ENCODE measurements around the gene UNC79.

The UNC79 gene

DNA sequence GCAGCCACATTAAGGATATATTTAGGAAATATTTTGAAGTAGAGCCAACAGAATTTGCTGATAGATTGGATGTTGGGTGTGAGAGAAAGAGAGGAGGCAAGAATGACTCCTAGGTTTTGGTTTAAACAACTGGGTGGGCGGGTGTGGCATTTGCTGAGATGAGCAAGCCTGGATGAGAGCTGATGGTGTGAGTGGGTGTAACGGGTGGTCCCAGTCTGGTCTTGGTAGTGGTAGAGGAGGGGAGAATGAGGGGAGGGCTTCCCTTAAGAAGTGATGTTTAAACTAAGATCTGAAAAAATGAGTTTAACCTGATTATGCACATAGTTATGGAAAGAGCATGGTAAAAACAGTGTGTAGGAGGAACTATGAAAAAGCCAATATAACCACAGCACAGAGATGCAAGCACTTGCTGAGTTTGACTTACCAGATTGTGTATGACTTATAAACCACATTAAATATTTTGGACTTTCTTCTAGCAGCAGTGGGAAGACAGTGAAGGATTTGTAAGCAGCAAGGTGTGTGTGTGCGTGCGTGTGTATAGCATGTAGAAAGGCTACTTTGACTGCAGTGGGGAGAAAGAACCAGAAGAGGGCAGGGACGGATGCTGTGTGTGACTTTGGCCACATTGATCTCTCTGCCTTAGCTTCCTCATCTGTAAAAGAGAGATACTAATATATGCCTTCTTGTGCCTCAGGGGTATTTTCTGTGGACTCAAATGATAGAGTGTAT is 217.9 kb downstream of the UNC79 start:
- DNase-seq (ENCODE audit: insufficient read length, low spot score) (no peak), FAIRE-seq (peak; percentile 37)

DNA sequence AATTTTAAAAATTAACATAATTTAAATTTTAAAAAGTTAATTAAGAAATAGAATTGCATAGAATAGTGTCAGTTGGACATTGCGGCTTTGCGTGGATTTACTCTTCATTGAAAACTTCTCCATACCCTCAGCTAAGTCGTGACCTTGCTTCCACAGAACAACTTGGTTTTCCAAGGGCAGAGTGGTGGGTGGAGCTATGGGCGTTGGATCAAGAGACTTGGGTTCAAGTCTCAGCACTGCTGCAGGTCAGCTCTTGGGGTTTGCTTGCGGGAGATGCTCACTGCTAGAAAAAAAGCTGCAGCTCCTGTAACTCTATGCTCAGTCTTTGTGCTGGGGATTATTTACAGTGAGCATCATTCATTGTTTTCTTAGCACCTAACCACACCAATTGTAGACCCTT is 223.9 kb downstream of the UNC79 start:
- FAIRE-seq = no peak
- no peak for DNase-seq (ENCODE audit: insufficient read length, low spot score)

DNA sequence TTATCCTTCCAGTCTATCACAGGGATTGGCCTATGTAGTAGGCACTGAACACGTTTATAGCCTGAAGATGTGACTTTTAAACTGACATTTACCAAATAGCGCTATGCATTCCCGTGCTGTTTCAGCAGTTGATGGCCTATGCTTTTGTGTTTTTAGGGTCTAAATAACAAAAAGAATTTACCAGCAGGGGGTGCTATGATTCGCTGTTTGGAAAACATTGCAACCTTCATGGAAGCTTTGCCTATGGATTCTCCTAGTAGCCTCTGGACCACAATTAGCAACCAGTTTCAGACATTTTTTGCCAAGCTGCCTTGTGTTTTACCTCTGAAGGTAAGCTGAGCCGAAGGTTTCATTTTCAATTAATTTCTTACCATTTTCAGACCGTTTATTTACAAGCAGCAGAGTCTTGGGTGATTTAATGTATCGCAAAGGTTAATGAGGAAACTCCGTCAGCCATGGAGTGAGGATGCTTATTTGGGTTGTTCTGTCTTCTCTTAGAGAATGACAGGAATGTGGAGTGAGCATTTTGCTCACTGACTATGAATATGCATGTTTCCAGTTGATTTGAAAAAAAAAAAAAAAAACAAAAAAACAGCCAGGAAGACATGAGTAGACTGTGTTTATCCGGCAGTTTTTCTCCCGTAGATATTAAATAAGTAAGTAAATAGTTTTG is 224.5 kb downstream of the UNC79 start:
- peak; percentile 80 for FAIRE-seq
- no peak for DNase-seq (ENCODE audit: insufficient read length, low spot score)

DNA sequence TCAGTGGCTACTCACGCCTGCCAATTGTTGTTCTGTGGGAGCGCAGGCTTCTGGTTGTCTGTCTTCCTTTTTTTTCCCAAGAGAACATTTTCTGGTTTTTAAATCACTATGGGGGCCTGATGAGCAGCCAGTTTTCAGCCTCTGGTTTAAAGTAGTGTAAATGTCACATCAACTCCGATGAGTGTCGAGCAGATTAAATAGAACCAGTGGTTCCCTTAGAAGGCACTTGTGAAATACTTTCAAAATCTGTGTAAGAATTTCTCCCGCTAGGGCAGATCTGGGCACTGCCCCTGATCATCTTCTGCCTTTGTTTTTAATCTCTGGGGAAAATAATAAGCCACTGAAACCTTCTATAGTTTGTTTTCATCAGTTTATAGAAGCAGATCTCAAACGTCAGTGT is 227.1 kb downstream of the UNC79 start:
- no peak for DNase-seq (ENCODE audit: insufficient read length, low spot score)
- no peak for FAIRE-seq

DNA sequence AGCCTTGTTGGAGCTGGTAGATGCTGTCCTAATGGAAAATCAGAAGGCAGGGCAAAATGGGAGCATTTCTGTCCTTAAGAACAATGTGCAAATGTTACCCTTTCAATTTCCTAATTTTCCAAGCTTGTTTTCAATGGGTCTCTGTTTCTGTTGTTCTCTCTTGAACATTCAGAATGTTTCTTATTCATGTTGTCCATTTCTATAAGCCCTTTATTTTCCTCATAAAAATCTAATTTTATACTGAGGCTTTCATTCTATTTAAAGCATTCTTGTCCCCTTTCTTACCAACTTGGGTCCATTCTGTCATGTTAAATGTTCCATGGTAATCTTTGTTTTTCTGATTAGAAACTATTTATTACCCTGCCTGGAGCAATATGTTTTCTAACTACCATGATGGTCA is 232.6 kb downstream of the UNC79 start:
- DNase-seq (ENCODE audit: insufficient read length, low spot score) = no peak
- FAIRE-seq = no peak

DNA sequence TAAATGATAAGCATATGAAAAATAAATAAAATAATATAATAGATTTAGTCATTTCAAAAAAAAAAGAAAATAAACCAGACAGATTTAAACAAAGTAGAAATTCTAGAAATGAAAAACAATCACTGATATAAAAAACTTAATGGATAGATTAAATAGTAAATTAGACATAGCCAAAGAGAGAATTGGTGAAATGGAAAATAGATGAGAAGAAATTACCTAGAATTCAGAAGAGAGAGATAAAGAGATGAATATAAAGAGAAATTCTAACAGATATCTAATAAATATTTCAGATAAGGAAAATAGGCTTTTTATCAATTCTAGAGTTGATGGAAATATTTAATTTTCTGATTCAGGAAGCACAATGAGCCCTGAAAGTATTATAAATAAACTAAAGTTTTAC is 234.4 kb downstream of the UNC79 start:
- no peak for FAIRE-seq
- DNase-seq (ENCODE audit: insufficient read length, low spot score) = no peak

DNA sequence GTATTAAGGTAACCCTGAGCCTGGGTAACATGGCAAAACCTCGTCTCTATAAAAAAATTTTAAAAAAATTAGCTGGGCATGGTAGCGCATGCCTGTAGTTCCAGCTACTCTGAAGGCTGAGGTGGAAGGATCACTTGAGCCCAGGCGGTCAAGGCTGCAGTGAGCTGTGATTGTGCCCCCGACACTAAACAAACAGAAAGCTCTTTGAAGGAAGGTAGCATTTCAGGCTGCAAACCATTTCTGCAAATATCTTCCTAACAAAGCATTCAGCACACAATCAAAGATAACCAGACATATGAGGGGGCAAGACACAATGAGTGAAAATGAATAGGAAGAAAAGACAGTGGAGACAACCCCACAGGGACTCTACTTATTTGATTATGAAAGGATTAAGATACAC is 238.9 kb downstream of the UNC79 start:
- FAIRE-seq = no peak

DNA sequence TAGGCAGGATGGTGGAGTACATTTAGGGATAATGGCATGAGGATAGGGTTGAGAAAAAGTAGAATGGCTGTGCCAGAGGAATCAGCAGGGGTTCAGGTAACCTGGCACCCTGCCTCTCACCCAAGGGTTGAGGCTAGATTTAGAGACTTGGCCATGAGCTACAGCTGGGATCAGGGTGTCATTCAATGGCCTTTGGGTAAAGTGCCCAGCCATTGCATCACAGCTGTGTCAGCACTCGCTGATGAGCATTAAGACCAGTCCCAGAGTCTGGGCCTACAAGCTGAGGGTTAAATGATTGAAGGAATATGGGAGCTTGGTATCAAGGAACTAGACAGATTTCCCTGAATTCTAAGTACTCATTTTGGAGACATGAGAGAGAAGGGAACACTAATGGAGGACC is 243.6 kb downstream of the UNC79 start:
- FAIRE-seq (no peak), DNase-seq (ENCODE audit: insufficient read length, low spot score) (no peak)

More for the DNA sequence above, 238.9 kb downstream of the UNC79 start:
- DNase-seq (ENCODE audit: insufficient read length, low spot score) = no peak

DNA sequence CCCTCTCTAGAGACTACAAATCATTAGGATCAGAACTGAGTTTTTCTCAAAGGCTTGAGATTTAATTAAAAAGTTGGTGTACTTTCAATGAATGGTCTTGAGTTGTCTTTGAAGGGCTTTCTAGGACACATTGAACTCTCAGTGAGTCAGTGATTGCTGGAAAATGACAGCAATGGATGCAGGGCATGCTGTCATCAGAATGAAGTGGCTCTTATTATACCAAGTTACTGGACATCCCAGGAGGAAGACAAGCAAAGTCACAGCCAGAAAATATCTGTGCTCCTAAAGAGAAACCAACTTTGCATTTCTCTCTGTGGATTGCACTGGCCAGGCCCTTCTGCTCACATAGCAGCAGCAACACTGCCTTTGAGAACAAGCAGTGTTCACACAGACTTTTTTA is 244.9 kb downstream of the UNC79 start:
- no peak for DNase-seq (ENCODE audit: insufficient read length, low spot score)
- no peak for FAIRE-seq

DNA sequence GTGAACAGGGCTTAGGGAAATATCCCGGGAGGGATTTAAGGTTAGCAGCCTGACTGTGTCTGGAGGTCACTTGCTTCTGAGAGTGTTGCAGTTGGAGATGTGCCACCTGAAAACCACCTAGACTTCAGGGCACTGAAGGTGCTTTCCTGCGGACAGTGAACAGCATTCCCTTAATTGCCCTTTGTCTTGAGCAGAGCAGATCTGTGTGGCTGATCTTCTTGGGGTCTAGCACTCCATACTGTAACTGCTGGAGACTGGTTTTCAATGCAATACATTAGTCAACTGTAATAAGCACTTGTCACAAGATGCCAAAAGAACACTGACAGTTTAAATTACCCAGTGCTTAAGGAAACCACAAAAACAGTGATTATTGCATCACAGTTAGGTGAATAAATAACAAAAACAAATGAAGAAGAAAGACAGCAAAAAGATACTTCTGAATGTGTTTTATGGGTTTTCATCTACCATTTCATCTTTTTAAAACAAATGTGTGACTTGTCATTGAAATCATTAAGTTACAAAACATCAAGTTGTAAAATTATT is 245.7 kb downstream of the UNC79 start:
- DNase-seq (ENCODE audit: insufficient read length, low spot score) (no peak), FAIRE-seq (no peak)

DNA sequence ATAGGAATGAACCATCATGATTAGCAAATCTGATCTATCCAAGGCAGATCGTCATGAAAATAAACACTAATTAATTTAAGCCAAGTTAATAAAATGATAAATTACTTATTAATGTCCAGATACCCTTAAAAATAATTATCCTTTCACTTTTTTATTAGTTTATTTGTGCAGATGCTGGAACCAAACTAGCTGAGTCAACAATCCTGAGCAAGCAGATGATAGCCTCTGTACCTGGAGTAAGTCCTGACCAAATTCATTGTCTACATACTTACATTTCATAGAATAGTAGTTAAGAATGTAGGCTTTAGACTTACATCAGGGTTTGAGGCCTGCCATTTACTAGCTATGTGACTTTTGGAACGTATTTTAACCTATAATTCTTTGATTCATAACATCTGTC is 251.7 kb downstream of the UNC79 start:
- DNase-seq (ENCODE audit: insufficient read length, low spot score) = no peak
- no peak for FAIRE-seq

DNA sequence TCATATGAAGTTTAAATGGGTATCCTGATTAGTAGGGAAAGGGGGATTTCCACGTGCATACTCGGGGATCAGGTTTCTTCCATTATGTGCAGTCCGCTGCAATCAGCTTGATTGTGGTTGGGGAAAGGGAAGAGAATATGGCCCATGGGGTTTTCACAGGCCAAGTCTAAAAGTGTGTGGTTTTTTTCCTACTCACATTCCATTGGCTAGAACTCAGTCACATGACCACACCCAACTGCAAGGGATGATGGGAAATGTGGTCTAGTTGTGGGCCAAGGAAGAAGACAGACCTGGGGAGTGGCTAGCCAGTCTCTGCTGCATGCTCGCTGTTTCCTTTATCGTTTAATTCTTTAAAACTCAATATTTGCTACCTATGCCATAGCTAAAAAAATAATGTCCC is 252.5 kb downstream of the UNC79 start:
- DNase-seq (ENCODE audit: insufficient read length, low spot score) = peak; percentile 6
- no peak for FAIRE-seq

DNA sequence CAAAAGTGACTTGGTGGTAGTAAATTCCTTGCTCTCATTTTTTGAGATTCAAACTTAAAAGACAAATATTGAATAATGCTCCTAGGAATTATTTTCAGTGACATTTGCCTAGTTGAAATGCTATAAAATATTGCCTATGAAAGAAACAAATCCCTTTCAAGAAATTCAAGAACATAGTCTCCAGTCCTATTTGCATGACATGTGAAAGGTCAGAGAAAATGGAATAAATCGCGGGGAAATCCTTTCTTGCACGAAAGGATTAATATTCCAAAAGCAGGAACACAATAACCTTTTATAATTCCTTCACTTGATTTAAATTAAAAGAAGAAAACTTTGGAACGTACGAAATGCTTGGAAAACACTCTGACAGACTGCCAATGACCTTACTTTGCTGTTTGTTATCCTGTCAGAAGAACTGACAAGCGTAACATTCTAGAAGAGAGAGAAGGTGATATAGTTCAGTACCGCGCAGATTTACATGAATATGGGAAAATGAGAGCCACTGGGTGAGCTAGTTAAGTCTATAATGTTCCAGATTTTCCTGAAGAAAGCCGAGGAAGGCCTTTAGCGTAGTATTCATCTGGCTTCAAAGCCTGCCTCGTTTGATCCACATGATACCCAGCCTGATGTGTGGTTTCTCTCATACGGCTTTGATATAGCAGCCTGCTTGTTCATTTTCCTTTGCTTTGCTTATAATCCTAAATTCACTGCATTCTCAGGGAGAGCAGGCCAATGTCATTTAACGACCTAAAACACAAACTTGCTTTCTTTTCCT is 254.6 kb downstream of the UNC79 start:
- DNase-seq (ENCODE audit: insufficient read length, low spot score) (no peak), FAIRE-seq (no peak)

DNA sequence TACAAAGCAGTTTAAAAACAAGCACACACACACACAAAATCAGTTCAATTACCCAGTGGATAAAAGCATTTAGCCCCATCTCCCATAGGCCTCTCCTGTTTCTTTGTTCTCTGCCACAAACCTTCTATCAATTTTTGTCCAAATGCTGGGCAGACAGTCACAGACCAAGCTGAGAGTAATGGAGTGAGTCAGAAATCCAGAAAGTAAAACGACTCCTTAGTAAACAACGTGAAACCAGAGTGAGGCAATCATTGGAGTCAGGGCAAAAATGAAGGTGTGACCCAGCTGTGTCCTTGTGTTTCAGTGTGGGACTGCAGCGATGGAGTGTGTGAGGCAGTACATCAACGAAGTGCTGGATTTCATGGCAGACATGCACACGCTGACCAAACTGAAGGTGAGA is 255.5 kb downstream of the UNC79 start:
- FAIRE-seq = no peak
- DNase-seq (ENCODE audit: insufficient read length, low spot score) = no peak

DNA sequence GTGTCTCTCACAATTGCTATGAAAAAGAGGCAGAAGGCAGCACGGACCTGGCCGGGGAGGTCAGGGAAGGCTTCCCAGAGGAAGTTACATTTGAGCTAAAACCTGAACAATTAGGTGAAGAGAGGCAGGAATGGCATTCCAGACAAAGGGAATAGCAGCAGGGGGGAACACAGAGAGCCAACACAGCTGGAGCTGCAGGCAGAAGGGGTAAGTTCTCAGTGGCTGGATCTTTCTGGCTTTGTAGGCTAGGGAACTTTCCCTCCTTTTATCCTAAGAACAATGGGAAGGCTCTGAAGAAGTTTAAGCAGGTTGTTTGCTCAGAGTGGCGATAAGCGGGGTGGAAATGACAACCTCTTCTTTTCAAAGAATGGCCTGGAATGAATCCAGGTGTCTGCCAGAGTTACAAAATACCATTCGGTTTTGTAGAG is 257.5 kb downstream of the UNC79 start:
- FAIRE-seq (no peak), DNase-seq (ENCODE audit: insufficient read length, low spot score) (no peak)

DNA sequence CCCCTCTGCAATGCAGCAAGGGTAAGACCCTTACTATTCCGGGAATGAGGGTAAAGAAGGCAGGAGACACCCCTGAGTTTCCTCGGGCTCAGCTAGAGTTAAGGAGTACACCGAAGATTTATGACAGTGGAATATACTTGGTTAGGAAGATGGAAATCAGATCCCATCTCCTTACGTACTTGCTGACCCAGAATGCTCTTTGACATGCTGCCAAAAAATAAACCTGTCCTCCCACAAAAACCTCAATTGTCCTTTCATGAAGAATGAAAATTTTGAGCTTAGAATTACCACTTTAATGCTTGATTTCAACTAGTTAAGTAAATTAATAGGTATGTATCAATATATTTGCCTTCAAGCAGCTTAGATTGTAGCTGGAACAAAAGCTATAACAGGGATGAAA is 258.1 kb downstream of the UNC79 start:
- FAIRE-seq = no peak

DNA sequence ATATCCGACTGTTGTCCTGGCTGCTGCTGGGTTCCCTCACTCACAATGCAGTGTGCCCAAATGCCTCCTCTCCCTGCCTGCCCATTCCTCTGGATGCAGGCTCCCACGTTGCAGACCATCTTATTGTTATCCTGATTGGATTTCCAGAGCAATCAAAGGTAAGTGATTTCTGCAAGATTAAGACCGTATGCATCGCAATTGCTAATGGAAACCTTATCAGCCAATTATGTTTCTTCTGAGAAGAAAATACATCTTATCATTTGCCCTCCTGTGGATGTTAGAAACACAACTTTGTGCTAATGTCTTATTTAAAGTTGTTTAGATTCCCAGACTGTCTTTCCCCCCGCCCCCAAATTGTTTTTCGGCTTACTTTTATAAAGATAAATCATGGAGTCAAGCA is 259.4 kb downstream of the UNC79 start:
- no peak for DNase-seq (ENCODE audit: insufficient read length, low spot score)
- FAIRE-seq = no peak

More for the DNA sequence above, 258.1 kb downstream of the UNC79 start:
- DNase-seq (ENCODE audit: insufficient read length, low spot score) = no peak

DNA sequence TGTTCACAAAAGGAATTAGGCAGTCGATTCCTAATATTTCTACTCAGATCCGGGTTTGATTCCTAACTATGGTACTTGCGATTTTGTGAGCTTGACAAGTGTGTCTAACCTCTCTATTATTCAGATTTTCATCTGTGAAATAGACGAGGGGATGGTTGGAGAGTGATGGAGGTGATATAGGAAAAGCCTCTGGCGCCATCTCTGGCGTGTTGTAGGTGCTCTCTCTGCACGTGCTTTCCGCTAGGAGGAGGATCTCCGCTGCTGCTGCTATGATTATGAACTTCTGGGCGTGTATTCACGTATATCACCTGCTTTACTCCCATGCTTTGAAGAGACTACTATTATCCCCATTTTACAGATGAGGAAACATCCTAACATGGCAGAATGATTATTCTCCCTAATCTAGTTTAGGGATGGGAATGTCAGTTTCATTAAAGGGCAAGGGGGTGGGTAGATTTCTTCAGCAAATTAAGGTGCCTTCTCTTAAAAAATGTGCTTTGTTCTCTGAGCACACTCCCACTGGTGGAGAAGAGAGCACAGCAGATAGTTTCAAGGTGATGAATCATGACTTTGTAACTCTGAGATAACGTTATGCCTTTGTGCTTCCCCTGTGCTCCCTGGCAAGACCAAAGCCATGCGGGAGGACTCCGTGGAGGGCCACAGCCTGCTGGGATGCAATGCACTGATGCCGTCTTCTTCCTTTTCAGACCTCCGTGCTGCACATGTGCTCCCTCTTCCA is 260.5 kb downstream of the UNC79 start:
- FAIRE-seq (no peak), DNase-seq (ENCODE audit: insufficient read length, low spot score) (no peak)

DNA sequence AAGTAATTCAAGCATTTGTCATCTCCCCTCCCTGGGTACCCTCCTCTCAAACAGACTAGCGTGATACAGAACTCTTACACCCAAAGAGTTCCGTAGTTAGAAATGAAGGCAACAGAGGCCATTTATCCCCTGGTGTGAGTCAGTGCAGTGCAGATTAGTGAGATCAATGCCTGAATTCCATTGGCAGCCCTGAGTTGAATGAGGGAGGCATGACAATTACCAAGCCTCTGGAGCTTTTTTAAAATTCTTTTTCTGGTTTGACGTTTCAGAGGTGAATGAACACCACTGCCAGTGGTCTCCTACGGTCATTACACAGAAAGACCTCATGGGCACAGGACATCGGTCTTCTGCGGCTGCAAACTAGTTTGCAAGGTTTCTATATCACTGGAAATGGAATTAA is 263.2 kb downstream of the UNC79 start:
- no peak for DNase-seq (ENCODE audit: insufficient read length, low spot score)
- no peak for FAIRE-seq

DNA sequence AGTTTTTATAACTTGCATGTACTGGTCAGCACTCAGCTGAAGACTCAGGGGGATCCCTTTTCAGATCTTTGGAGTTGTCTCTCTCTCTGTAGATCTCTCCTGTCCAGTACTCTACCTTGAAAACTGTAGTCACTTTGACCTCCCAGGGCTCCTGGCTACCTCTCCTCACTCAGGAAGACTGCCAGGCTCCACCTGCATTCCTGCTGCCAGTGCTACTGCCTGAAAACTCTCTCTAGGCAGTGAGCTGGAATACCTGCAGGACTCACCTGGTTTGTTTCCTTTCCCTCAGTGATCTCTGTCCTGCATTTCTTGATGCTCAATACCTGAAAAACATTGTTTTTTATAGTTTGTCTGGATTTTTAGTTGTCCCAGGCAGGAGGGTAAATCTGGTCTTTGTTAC is 270.2 kb downstream of the UNC79 start:
- FAIRE-seq (no peak), DNase-seq (ENCODE audit: insufficient read length, low spot score) (no peak)

DNA sequence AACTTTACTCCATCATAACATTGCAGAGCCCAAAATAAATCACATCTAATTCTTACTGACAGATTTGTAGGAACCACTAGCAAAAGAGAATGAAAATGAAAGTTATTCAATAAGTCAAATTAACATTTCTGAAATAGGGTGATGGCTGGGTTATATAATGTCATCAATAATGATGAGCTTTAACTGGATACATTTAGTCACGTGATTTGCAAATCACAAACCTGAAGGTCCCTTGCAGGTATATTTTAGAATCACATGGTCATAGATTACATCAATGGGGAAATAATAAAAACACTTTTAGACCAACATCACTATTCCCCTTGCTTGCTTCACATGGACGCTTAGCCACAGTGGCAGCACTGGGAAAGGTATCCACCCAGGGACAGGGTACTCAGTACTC is 270.8 kb downstream of the UNC79 start:
- FAIRE-seq (no peak), DNase-seq (ENCODE audit: insufficient read length, low spot score) (no peak)

Measured in GM19239 (cell line).